Measurements from ENCODE around the gene GTSE1. TPM values are rescaled to one million over a fixed set of nuclear protein-coding genes. Genes with fewer than 3 reads are reported as not detected.
"Not testable (repeated sequence)": the region's sequence is repeated elsewhere in the genome, so short reads cannot be mapped to it uniquely, and the experiment has no call there.

Gene GTSE1
- total RNA-seq, 1 experiment from 2014 or later: 20.6 TPM

- H3K27me3 ChIP-seq (ENCODE audit: low read length); POLR2A ChIA-PET (ENCODE audit: unreplicated experiment); ATAC-seq; H3K4me3 ChIP-seq (ENCODE audit: low read length); DNase-seq; H3F3A ChIP-seq (ENCODE audit: low read length, unreplicated experiment); H3K9me3 ChIP-seq (ENCODE audit: low read length); H4K20me1 ChIP-seq (ENCODE audit: low read length); H3K4me1 ChIP-seq (ENCODE audit: insufficient read depth, low read length); H2AFZ ChIP-seq (ENCODE audit: low read length); H3K27ac ChIP-seq (ENCODE audit: low read length); H3K36me3 ChIP-seq (ENCODE audit: low read depth, low read length); H3K9ac ChIP-seq (ENCODE audit: low read length); BruUV-seq (replicated peaks); H3K4me2 ChIP-seq (ENCODE audit: low read length); H3K9me2 ChIP-seq (replicated peaks; ENCODE audit: low read length); CTCF ChIA-PET; intact Hi-C loops (cut with micrococcal nuclease): not testable (repeated sequence)
- H3K79me2 ChIP-seq (ENCODE audit: low read length): peaks cover 23% of the 10 kb centered on the region
These were observed 31.0 kb upstream of the GTSE1 start for GRCh38 chr22:46265627-46266026.

GRCh38 chr22:46267431-46268279 is 29.0 kb upstream of the GTSE1 start, which contains the start of gene TTC38:
TSS of gene TTC38 (plus strand) at chr22:46268008. CDS start at chr22:46268040, 32 bp downstream.
- Histone ChIP-seq H3K27ac (ENCODE audit: low read length) (no peak within 1 kb of the TSS), H4K20me1 (ENCODE audit: low read length) (no peaks in the 10 kb centered on the region), H3K27me3 (ENCODE audit: low read length) (no peaks in the 10 kb centered on the region), H3K9ac (ENCODE audit: low read length) (peak within 1 kb of the TSS; percentile 83), H3K4me2 (ENCODE audit: low read length) (peak within 1 kb of the TSS; percentile 93), H3K9me3 (ENCODE audit: low read length) (no peaks in the 10 kb centered on the region), H3K36me3 (ENCODE audit: low read depth, low read length) (peaks cover 2% of the 10 kb centered on the region; the same call in 1 of the 2 replicates), H3K79me2 (ENCODE audit: low read length) (peaks cover 23% of the 10 kb centered on the region), H3K4me1 (ENCODE audit: insufficient read depth, low read length) (peaks cover 10% of the 10 kb centered on the region), H3K9me2 (replicated peaks; ENCODE audit: low read length) (no peaks in the 10 kb centered on the region), H3F3A (ENCODE audit: low read length, unreplicated experiment) (no peaks in the 10 kb centered on the region), H3K4me3 (ENCODE audit: low read length) (peak within 1 kb of the TSS; percentile 85), H2AFZ (ENCODE audit: low read length) (peak within 1 kb of the TSS; percentile 94)
- ATAC-seq (peak; percentile 89), DNase-seq (peak; percentile 81)
- intact Hi-C loops (cut with micrococcal nuclease): no loop called here
- CTCF ChIA-PET: interaction anchor here (1.3 kb wide), 1 partner anchor 261 kb away, joined by 3 read pairs; no protein-coding TSS in a partner anchor
- POLR2A ChIA-PET (ENCODE audit: unreplicated experiment): interaction anchor here (0.6 kb wide), 1 partner anchor 17 kb away, joined by 15 read pairs; no protein-coding TSS in a partner anchor
- no TSS peak for BruUV-seq (replicated peaks)
- no peak for TF ChIP-seq CTCF (conservative IDR thresholded peaks at IDR 0.05; ENCODE audit: low read depth, low read length)
- no peak for TF ChIP-seq EZH2phosphoT487 (IDR thresholded peaks at IDR 0.05; ENCODE audit: borderline replicate concordance, low read length)
- TF ChIP-seq EZH2 (IDR thresholded peaks at IDR 0.05; ENCODE audit: low read length, unreplicated experiment): no peak

- Histone ChIP-seq H3K27ac (ENCODE audit: low read length) (no peak overlapping the region), H3K36me3 (ENCODE audit: low read depth, low read length) (peaks cover 2% of the 10 kb centered on the region; the same call in 1 of the 2 replicates), H3K4me1 (ENCODE audit: insufficient read depth, low read length) (peaks cover 10% of the 10 kb centered on the region), H2AFZ (ENCODE audit: low read length) (no peak overlapping the region), H3K9me3 (ENCODE audit: low read length) (no peaks in the 10 kb centered on the region), H3K9ac (ENCODE audit: low read length) (no peak overlapping the region), H3K79me2 (ENCODE audit: low read length) (peaks cover 23% of the 10 kb centered on the region), H3F3A (ENCODE audit: low read length, unreplicated experiment) (no peaks in the 10 kb centered on the region), H3K9me2 (replicated peaks; ENCODE audit: low read length) (no peaks in the 10 kb centered on the region), H3K27me3 (ENCODE audit: low read length) (no peaks in the 10 kb centered on the region), H3K4me2 (ENCODE audit: low read length) (peak overlapping the region; percentile 93), H4K20me1 (ENCODE audit: low read length) (no peaks in the 10 kb centered on the region), H3K4me3 (ENCODE audit: low read length) (peak overlapping the region; percentile 85)
- POLR2A ChIA-PET (ENCODE audit: unreplicated experiment): no interaction called here
- ATAC-seq (no peak), DNase-seq (no peak)
- BruUV-seq (replicated peaks): no TSS peak
- TF ChIP-seq EZH2phosphoT487 (IDR thresholded peaks at IDR 0.05; ENCODE audit: borderline replicate concordance, low read length) (no peak), EZH2 (IDR thresholded peaks at IDR 0.05; ENCODE audit: low read length, unreplicated experiment) (no peak), CTCF (conservative IDR thresholded peaks at IDR 0.05; ENCODE audit: low read depth, low read length) (no peak)
- CTCF ChIA-PET: no interaction called here
- intact Hi-C loops (cut with micrococcal nuclease): no loop called here
These were observed 27.1 kb upstream of the GTSE1 start for GRCh38 chr22:46269564-46269963.
